Right renal pelvis (tissue), 4 donors: Measurements from ENCODE around the gene KLK14. TPM values are rescaled to one million over a fixed set of nuclear protein-coding genes. Genes with fewer than 3 reads are reported as not detected.

ENCODE experiments used
- DNase-seq, 4 donors: peaks; one replicate each; pipeline ENCODE4 v3.0.0-alpha.2; 2013; ENCODE audit warnings: low read depth in 4 of 4, low spot score in 3 of 4, missing footprints in 1 of 4
- polyA plus RNA-seq, 4 donors: library from polyadenylated mRNA; unstranded; fragments of 120-200 nt; gene quantifications; one replicate each; pipeline ENCODE4 v1.2.1, GENCODE V29; 2013; ENCODE audit not compliant: insufficient read length in 4 of 4

KLK14 gene
- polyA plus RNA-seq: under 1 TPM; 0.15 to 0.53 (median 0.28) TPM

- no peak for DNase-seq
Measured at GRCh38 chr19:51082611-51083010, at the start of gene KLK14. Gene KLK14, minus strand, starts transcription at chr19:51082887. Its CDS starts 273 bp downstream, at chr19:51082614.

- no peak for DNase-seq
Measured at GRCh38 chr19:51131780-51132680, 49.3 kb upstream of the KLK14 start.

- DNase-seq: no peak
Measured at GRCh38 chr19:51129716-51130115, 47.0 kb upstream of the KLK14 start.

- DNase-seq: no peak
Measured at GRCh38 chr19:51128227-51128626, 45.5 kb upstream of the KLK14 start.

- no peak for DNase-seq
Measured at GRCh38 chr19:51127755-51128154, 45.1 kb upstream of the KLK14 start.

GRCh38 chr19:51127032-51127431, 44.3 kb upstream of the KLK14 start:
- DNase-seq: no peak

GRCh38 chr19:51125421-51126075, 42.9 kb upstream of the KLK14 start:
- no peak for DNase-seq

- no peak for DNase-seq
Measured at GRCh38 chr19:51124729-51125128, 42.0 kb upstream of the KLK14 start, which contains the start of gene SIGLEC9. Gene SIGLEC9, plus strand, starts transcription at chr19:51124906. Its CDS starts 69 bp downstream, at chr19:51124975.

- DNase-seq: no peak
Measured at GRCh38 chr19:51124216-51124615, 41.5 kb upstream of the KLK14 start.

- DNase-seq: no peak
Measured at GRCh38 chr19:51123802-51124201, 41.1 kb upstream of the KLK14 start.

GRCh38 chr19:51123381-51123800, 40.7 kb upstream of the KLK14 start:
- no peak for DNase-seq

GRCh38 chr19:51122112-51122981, 39.7 kb upstream of the KLK14 start:
- no peak for DNase-seq

- no peak for DNase-seq
Measured at GRCh38 chr19:51121257-51121656, 38.6 kb upstream of the KLK14 start.

- DNase-seq: no peak
Measured at GRCh38 chr19:51120160-51120559, 37.5 kb upstream of the KLK14 start.

GRCh38 chr19:51119611-51120010, 36.9 kb upstream of the KLK14 start:
- DNase-seq: no peak

- no peak for DNase-seq
Measured at GRCh38 chr19:51119101-51119500, 36.4 kb upstream of the KLK14 start.

GRCh38 chr19:51116736-51117286, 34.1 kb upstream of the KLK14 start:
- DNase-seq: no peak

GRCh38 chr19:51114087-51114729, 31.5 kb upstream of the KLK14 start:
- no peak for DNase-seq

GRCh38 chr19:51111606-51112005, 28.9 kb upstream of the KLK14 start:
- DNase-seq: no peak

- no peak for DNase-seq
Measured at GRCh38 chr19:51110666-51110971, 27.9 kb upstream of the KLK14 start.
